Measurements from ENCODE around the gene SLC9A3.

The SLC9A3 gene

DNA sequence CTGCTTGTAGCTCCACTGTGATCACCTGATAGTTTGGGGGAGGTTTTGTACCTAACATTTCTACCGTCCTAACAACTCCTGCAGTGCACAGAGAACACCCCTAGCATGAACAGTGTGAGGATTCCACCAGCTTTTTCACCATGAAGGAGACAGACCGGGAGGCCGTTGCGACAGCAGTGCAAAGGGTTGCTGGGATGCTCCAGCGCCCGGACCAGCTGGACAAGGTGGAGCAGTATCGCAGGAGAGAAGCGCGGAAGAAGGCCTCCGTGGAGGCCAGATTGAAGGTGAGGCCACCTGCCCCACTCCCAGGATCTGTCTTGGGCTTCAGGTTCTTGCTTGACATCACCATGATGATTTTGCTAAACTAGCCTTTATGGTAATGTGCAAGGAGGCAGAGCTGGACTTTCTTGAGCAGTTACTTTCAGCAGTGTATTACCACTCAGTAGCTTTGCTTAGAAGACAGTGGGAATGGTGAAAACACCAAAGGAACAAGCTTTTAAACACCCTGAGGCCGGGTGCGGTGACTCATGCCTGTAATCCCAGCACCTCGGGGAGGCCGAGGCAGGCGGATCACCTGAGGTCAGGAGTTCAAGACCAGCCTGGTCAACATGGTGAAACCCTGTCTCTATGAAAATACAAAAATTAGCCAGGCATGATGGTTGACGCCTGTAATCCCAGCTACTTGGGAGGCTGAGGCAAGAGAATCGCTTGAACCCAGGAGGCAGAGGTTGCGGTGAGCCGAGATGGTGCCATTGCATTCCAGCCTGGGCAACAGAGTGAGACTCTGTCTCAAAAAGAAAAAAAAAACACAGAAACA lies 78.0 kb downstream of the SLC9A3 start:
- TF ChIP-seq, protein P1, sequence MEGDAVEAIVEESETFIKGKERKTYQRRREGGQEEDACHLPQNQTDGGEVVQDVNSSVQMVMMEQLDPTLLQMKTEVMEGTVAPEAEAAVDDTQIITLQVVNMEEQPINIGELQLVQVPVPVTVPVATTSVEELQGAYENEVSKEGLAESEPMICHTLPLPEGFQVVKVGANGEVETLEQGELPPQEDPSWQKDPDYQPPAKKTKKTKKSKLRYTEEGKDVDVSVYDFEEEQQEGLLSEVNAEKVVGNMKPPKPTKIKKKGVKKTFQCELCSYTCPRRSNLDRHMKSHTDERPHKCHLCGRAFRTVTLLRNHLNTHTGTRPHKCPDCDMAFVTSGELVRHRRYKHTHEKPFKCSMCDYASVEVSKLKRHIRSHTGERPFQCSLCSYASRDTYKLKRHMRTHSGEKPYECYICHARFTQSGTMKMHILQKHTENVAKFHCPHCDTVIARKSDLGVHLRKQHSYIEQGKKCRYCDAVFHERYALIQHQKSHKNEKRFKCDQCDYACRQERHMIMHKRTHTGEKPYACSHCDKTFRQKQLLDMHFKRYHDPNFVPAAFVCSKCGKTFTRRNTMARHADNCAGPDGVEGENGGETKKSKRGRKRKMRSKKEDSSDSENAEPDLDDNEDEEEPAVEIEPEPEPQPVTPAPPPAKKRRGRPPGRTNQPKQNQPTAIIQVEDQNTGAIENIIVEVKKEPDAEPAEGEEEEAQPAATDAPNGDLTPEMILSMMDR (IDR thresholded peaks at IDR 0.05; ENCODE audit: extremely low read depth, insufficient read depth, missing control alignments) = no peak
- in situ Hi-C loops (cut with MboI; ENCODE audit: low pct_unique_long_range_greater_than_20kb, low sequenced_read_pairs, unreplicated experiment) = no loop called here
- DNase-seq (ENCODE audit: low spot score) = no peak

DNA sequence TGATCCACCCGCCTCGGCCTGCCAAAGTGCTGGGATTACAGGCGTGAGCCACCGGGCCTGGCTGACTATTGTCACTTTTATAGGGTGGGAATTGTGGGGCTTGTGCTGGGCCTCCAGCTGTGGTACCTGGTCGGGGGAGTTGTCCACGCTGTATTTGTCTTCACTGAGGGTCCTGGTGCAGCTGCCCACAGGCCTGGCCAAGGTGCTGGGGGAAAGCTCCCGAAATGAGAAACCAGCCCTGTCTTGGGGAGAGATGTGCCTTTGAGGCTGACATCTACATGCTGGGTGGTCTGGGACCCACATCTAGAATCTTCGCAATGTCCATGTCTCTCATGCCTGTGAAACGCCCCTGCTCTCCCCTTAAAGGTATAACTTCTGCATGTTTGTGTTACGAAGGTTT lies 78.7 kb downstream of the SLC9A3 start:
- in situ Hi-C loops (cut with MboI; ENCODE audit: low pct_unique_long_range_greater_than_20kb, low sequenced_read_pairs, unreplicated experiment) = no loop called here
- TF ChIP-seq, protein P1 (IDR thresholded peaks at IDR 0.05; ENCODE audit: extremely low read depth, insufficient read depth, missing control alignments) = no peak
- DNase-seq (ENCODE audit: low spot score) = no peak

DNA sequence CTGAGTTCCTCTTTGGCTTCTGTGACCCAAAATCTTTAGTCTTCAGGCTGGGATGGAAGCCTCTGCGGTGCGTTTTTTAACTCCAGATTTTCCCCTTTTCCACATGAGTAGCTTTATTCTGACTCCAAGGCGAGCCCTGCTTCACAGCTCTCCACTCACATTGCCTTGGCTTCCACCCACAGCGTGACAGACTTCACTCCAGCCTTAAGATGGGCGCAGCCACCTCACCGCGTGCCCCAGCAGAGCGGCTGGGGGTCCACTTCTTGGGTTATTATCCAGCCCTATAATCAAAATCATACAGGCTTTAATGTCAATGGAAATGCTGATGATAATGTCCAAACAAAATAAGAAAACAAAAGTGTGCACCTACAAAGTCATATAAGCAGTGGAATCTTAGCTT lies 80.0 kb downstream of the SLC9A3 start:
- in situ Hi-C loops (cut with MboI; ENCODE audit: low pct_unique_long_range_greater_than_20kb, low sequenced_read_pairs, unreplicated experiment) = no loop called here
- no peak for DNase-seq (ENCODE audit: low spot score)
- TF ChIP-seq, protein P1 (IDR thresholded peaks at IDR 0.05; ENCODE audit: extremely low read depth, insufficient read depth, missing control alignments) = no peak

DNA sequence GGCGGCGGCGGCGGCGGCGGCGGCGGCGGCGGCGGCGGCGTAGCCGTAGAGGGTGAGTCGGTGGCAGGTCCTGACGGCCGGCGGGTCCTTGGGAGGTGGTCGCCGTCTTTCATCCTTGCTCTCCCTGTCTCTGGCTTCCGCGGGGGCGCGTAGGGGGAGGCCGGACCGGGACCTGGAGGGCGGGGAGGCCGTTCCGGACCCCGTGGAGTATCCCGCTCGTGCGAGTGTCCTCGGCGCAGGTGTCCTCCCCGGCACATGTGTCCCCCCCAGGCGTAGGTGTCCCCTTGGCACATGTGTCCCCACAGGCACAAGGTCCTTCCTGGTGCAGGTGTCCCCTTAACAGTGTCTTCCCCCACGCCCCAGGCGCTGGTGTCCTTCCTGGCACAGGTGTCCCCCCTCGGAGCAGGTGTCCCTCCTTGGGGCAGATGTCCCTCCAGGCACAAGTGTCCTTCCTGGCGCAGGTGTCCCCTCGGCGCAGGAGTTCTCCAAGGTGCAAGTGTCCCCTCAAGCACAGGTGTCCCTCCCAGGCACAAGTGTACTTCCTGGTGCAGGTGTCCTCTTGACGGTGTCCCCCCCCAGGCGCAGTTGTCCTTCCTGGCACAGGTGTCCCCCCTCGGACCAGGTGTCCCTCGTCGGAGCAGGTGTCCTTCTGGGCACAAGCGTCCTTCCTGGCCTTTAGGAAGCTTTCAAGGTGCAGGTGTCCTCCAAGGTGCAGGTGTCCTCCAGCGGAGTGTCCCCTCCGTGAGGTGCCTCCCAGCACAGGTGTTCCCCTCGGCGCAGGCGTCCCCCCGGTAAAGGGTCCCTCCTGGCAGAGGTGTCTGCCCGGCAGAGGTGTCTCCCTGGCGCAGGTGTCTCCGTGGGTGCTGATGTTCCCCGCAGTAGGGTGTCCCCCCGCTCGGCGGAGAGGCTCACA lies 80.8 kb downstream of the SLC9A3 start:
- TF ChIP-seq, protein P1 (IDR thresholded peaks at IDR 0.05; ENCODE audit: extremely low read depth, insufficient read depth, missing control alignments) = no peak
- DNase-seq (ENCODE audit: low spot score) = peak; percentile 70
- in situ Hi-C loops (cut with MboI; ENCODE audit: low pct_unique_long_range_greater_than_20kb, low sequenced_read_pairs, unreplicated experiment) = no loop called here

DNA sequence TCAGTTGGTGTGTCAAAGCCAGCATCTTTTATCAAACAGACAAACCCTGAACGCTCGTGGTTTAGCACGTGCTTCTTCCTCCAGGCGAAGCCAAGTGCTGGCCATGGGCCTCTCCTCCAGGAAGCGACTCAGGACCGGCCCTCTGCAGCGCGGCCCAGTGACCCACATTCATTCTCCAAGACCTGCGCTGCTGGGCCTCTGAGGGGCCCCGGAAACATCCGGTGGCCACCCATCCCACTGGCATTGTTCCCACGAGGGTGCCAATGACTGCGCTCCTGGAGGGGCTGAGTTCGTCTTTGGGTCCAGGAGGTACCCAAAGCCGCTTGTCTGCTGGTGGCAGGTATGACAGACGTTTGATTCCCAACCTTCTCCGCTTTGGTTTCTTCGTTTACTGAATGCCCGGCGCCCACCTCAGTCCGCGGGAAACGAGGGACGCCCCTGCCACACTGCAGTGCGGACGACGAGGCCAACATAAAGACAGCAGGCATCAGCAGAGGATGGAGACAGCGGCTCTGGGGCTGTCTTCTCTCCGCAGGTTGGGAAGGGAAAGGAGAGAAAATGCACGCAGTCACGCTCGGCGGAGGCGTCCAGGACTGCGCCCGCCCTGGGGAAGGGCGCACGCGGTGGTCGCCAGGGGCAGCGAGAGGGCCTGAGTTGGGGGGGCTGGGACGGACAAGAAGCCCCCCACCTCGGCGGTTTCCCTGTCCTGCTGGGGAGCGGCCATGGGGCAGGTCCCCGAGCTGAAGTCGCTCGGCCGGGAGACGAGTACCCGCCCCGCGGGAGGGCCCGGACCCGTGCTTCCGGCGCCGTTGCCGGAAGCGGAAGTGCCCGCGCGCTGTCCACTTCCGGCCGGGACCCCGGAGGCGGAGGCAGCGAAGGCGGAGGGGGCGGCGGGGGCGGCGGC lies 81.7 kb downstream of the SLC9A3 start, which contains the start of gene EXOC3:
EXOC3 (plus strand) TSS at position 842 of the 904 bp plus-strand sequence. CDS start 3,030 bp downstream, outside the sequence.
- in situ Hi-C loops (cut with MboI; ENCODE audit: low pct_unique_long_range_greater_than_20kb, low sequenced_read_pairs, unreplicated experiment) = no loop called here
- DNase-seq (ENCODE audit: low spot score) = peak; percentile 97
- TF ChIP-seq, protein P1 (IDR thresholded peaks at IDR 0.05; ENCODE audit: extremely low read depth, insufficient read depth, missing control alignments) = no peak

DNA sequence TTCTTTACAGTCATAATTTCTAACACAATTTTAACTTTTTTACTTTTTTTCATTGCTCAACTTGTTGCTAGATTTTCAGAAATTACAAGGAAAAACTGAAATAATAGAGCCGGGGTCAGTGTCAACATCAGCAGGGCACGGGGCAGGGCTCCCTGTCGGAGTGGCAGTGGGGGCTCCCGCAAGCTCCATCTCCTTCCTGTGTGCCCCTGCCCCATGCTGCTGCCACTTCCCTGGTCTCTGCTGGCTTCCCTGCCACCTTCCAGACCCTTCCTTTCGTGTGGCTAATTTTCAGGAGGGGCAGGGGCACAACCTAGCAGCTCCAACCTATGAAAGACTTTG lies 82.3 kb downstream of the SLC9A3 start:
- in situ Hi-C loops (cut with MboI; ENCODE audit: low pct_unique_long_range_greater_than_20kb, low sequenced_read_pairs, unreplicated experiment) = no loop called here
- TF ChIP-seq, protein P1 (IDR thresholded peaks at IDR 0.05; ENCODE audit: extremely low read depth, insufficient read depth, missing control alignments) = no peak
- DNase-seq (ENCODE audit: low spot score) = no peak

All from GM13977 (cell line).